Mesothelial cell of epicardium (in vitro differentiated cells): ENCODE data around the gene GCDH. TPM values are rescaled to one million over a fixed set of nuclear protein-coding genes. Genes with fewer than 3 reads are reported as not detected.

ENCODE experiments used
- DNase-seq, 2 experiments: peaks; one replicate each; pipeline ENCODE4 v3.0.0; 2021; ENCODE audit warnings: low spot score in 2 of 2; ENCODE audit not compliant: unreplicated experiment in 2 of 2
- H3K27ac Mint-ChIP-seq: 2 replicates; pipeline ENCODE4 v1.8.0; 2021; ENCODE audit warnings: mixed read lengths
- H3K27me3 Mint-ChIP-seq: 2 replicates; pipeline ENCODE4 v1.8.0; 2021; ENCODE audit warnings: low read depth, mixed read lengths
- H3K36me3 Mint-ChIP-seq: 2 replicates; pipeline ENCODE4 v1.8.0; 2021; ENCODE audit warnings: mixed read lengths
- H3K4me1 Mint-ChIP-seq: 2 replicates; pipeline ENCODE4 v1.8.0; 2021; ENCODE audit warnings: mixed read lengths
- H3K4me3 Mint-ChIP-seq: 2 replicates; pipeline ENCODE4 v1.8.0; 2021; ENCODE audit warnings: mild to moderate bottlenecking, moderate library complexity, mixed read lengths
- H3K9me3 Mint-ChIP-seq: 2 replicates; pipeline ENCODE4 v1.8.0; 2021; ENCODE audit warnings: mixed read lengths
- CTCF ChIP-seq: fragments of 200-600 bp; sonication (generic); IDR thresholded peaks from one replicate; pipeline ENCODE4 v1.5.0; 2021; ENCODE audit warnings: antibody characterized with exemption; ENCODE audit not compliant: unreplicated experiment
- total RNA-seq: library from RNA; stranded (reverse); gene quantifications from 3 replicates; pipeline ENCODE4 v1.2.1, GENCODE V29; 2021

GCDH gene
- total RNA-seq, 1 donor from 2014 or later: 31.5 TPM

- Mint-ChIP-seq H3K27ac (peak overlapping the region; percentile 73), H3K27me3 (no peaks in the 10 kb centered on the region), H3K36me3 (peaks cover 32% of the 10 kb centered on the region), H3K4me3 (no peak overlapping the region), H3K9me3 (no peaks in the 10 kb centered on the region), H3K4me1 (peaks cover 51% of the 10 kb centered on the region)
- TF ChIP-seq CTCF: no peak
- DNase-seq: no peak
Measured at GRCh38 chr19:12943437-12944044, 52.6 kb downstream of the GCDH start.

- H3K9me3 Mint-ChIP-seq: no peaks in the 10 kb centered on the region
- H3K4me1 Mint-ChIP-seq: peaks cover 49% of the 10 kb centered on the region
- DNase-seq: no peak
- TF ChIP-seq CTCF: no peak
- peaks cover 32% of the 10 kb centered on the region for H3K36me3 Mint-ChIP-seq
- H3K27me3 Mint-ChIP-seq: no peaks in the 10 kb centered on the region
- H3K27ac Mint-ChIP-seq: peak overlapping the region; percentile 98
- no peak overlapping the region for H3K4me3 Mint-ChIP-seq
Measured at GRCh38 chr19:12944104-12944674, 53.2 kb downstream of the GCDH start.

- H3K9me3 Mint-ChIP-seq: no peaks in the 10 kb centered on the region
- DNase-seq: peak; percentile 98 to 99
- no peak for TF ChIP-seq CTCF
- peak within 1 kb of the TSS; percentile 98 for H3K27ac Mint-ChIP-seq
- H3K4me1 Mint-ChIP-seq: peaks cover 35% of the 10 kb centered on the region
- H3K4me3 Mint-ChIP-seq: peak within 1 kb of the TSS; percentile 81
- no peaks in the 10 kb centered on the region for H3K27me3 Mint-ChIP-seq
- H3K36me3 Mint-ChIP-seq: peaks cover 26% of the 10 kb centered on the region
Measured at GRCh38 chr19:12945479-12946091, 54.6 kb downstream of the GCDH start, which contains the start of gene RAD23A. RAD23A (plus strand) TSS chr19:12945862; CDS start chr19:12945949, 87 bp downstream.

GRCh38 chr19:12946092-12946721 lies 55.2 kb downstream of the GCDH start:
- peaks cover 30% of the 10 kb centered on the region for H3K4me1 Mint-ChIP-seq
- H3K27ac Mint-ChIP-seq: peak overlapping the region; percentile 96
- no peaks in the 10 kb centered on the region for H3K27me3 Mint-ChIP-seq
- DNase-seq: peak; percentile 58 to 72
- H3K9me3 Mint-ChIP-seq: no peaks in the 10 kb centered on the region
- no peak for TF ChIP-seq CTCF
- peak overlapping the region; percentile 81 for H3K4me3 Mint-ChIP-seq
- peaks cover 28% of the 10 kb centered on the region for H3K36me3 Mint-ChIP-seq

GRCh38 chr19:12946731-12947496 lies 56.0 kb downstream of the GCDH start:
- TF ChIP-seq CTCF: no peak
- peaks cover 33% of the 10 kb centered on the region for H3K36me3 Mint-ChIP-seq
- DNase-seq: no peak
- H3K27me3 Mint-ChIP-seq: no peaks in the 10 kb centered on the region
- H3K9me3 Mint-ChIP-seq: no peaks in the 10 kb centered on the region
- peak overlapping the region; percentile 96 for H3K27ac Mint-ChIP-seq
- H3K4me1 Mint-ChIP-seq: peaks cover 30% of the 10 kb centered on the region
- H3K4me3 Mint-ChIP-seq: peak overlapping the region; percentile 81
